ENCODE measurements around the gene CASKIN2. TPM values are rescaled to one million over a fixed set of nuclear protein-coding genes. Genes with fewer than 3 reads are reported as not detected.

Gene CASKIN2
- total RNA-seq, 1 donor from 2014 or later: 47.8 TPM

DNA sequence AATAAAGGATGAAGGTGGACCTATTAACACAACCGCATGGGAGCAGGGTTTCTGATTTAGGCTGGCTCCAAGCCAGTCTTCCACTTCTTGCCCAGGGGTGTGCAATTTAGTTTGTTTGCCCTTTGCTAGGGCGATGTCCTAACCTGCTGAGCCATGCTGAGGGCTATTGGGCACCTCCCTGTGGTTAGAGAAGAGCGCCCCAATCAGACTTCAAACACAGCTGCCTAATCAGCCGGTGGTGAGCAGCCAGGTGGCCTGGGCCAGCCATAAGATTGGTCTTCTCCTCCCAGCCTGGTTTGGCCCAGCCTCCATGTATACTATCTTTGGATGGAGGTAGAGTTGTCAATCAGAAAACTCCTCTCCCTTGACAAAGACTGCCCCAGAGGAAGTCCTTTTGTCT, 43.2 kb downstream of the CASKIN2 start:
- Mint-ChIP-seq H3K36me3 (ENCODE audit: low read depth, unreplicated experiment) (peaks cover 14% of the 10 kb centered on the region), H3K4me3 (ENCODE audit: unreplicated experiment) (peak overlapping the region; percentile 15), H3K9me3 (ENCODE audit: unreplicated experiment) (no peaks in the 10 kb centered on the region), H3K27ac (ENCODE audit: unreplicated experiment) (no peak overlapping the region), H3K27me3 (ENCODE audit: unreplicated experiment) (no peaks in the 10 kb centered on the region), H3K4me1 (ENCODE audit: unreplicated experiment) (peaks cover 23% of the 10 kb centered on the region)
- TF ChIP-seq, protein P1, sequence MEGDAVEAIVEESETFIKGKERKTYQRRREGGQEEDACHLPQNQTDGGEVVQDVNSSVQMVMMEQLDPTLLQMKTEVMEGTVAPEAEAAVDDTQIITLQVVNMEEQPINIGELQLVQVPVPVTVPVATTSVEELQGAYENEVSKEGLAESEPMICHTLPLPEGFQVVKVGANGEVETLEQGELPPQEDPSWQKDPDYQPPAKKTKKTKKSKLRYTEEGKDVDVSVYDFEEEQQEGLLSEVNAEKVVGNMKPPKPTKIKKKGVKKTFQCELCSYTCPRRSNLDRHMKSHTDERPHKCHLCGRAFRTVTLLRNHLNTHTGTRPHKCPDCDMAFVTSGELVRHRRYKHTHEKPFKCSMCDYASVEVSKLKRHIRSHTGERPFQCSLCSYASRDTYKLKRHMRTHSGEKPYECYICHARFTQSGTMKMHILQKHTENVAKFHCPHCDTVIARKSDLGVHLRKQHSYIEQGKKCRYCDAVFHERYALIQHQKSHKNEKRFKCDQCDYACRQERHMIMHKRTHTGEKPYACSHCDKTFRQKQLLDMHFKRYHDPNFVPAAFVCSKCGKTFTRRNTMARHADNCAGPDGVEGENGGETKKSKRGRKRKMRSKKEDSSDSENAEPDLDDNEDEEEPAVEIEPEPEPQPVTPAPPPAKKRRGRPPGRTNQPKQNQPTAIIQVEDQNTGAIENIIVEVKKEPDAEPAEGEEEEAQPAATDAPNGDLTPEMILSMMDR (IDR thresholded peaks at IDR 0.05; ENCODE audit: unreplicated experiment): no peak
- no peak for DNase-seq (ENCODE audit: low spot score)

DNA sequence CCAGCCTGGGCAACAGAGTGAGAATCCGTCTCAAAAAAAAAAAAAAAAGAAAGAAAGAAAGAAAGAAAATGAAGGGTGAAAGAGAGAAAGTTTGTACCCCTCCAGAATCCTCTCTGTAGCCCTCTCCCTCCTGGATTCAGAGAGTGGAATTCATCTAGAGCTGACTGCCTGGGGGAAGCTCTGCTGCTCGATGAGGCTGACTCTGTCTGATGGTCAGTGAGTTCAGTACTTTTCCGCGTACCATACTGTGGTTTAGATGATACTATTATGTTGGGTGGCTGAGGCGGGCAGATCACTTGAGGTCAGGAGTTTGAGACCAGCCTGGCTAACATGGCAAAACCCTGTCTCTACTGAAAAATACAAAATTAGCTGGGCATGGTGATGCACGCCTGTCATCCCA, 44.1 kb downstream of the CASKIN2 start:
- Mint-ChIP-seq H3K9me3 (ENCODE audit: unreplicated experiment) (no peaks in the 10 kb centered on the region), H3K27me3 (ENCODE audit: unreplicated experiment) (no peaks in the 10 kb centered on the region), H3K4me3 (ENCODE audit: unreplicated experiment) (no peak overlapping the region), H3K4me1 (ENCODE audit: unreplicated experiment) (peaks cover 14% of the 10 kb centered on the region), H3K27ac (ENCODE audit: unreplicated experiment) (no peak overlapping the region), H3K36me3 (ENCODE audit: low read depth, unreplicated experiment) (peaks cover 14% of the 10 kb centered on the region)
- TF ChIP-seq, protein P1 (IDR thresholded peaks at IDR 0.05; ENCODE audit: unreplicated experiment): no peak
- DNase-seq (ENCODE audit: low spot score): no peak

DNA sequence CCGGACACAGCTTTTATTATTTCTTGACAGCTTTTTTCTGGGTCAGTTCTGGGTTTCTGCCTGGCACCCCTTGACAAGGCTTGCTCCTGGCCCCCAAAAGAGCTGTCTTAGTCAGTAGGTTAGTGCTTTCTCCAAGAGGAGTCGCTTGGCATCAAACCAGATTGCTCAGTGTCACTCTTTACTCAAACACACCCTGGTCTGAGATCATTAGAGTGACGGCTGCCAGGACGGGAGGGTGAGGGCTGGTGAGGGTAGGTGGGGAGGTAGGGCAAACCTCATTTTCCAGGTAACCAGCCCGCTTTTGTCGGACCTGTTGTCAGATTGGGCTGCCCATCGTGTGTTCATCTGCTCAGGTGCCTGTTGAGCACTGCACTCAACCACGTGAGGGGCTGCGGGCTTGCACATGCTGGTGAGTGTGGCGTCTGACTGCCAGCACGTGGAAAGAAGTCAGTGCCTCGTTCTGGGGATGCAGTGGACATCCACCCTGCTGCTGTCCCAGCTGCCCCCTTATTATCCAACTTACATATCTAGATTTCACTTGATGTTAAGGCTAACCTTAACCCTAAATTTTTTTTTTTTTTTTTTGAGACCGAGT, 46.5 kb downstream of the CASKIN2 start:
- H3K27me3 Mint-ChIP-seq (ENCODE audit: unreplicated experiment): no peaks in the 10 kb centered on the region
- peaks cover 14% of the 10 kb centered on the region for H3K36me3 Mint-ChIP-seq (ENCODE audit: low read depth, unreplicated experiment)
- no peaks in the 10 kb centered on the region for H3K4me1 Mint-ChIP-seq (ENCODE audit: unreplicated experiment)
- TF ChIP-seq, protein P1 (IDR thresholded peaks at IDR 0.05; ENCODE audit: unreplicated experiment): no peak
- no peak for DNase-seq (ENCODE audit: low spot score)
- H3K9me3 Mint-ChIP-seq (ENCODE audit: unreplicated experiment): no peaks in the 10 kb centered on the region
- H3K27ac Mint-ChIP-seq (ENCODE audit: unreplicated experiment): no peak overlapping the region
- H3K4me3 Mint-ChIP-seq (ENCODE audit: unreplicated experiment): no peak overlapping the region

DNA sequence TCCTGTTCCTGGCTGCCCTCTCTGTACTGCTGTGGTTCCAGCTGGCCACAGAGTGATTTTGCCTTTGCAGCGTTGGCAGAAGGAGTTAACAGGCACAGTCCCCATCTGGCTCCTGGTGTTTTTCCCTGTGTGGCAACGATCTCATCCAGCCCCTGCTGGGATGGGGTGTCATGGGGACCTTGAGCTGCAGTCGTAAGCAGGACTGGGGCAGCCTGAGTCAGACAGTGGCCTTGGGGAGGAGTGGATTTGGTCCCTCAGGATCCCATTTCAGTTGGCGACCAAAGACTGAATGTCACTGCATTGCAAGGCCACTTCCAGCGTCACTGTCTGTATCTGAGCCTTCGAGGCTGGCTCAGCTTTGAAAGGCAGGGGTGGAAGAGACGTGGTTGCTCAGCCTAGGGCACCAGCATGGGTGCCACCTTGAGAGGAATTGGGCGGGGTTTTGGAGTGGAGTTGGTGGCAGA, 47.0 kb downstream of the CASKIN2 start:
- Mint-ChIP-seq H3K4me3 (ENCODE audit: unreplicated experiment) (no peak overlapping the region), H3K27me3 (ENCODE audit: unreplicated experiment) (no peaks in the 10 kb centered on the region), H3K27ac (ENCODE audit: unreplicated experiment) (no peak overlapping the region), H3K9me3 (ENCODE audit: unreplicated experiment) (no peaks in the 10 kb centered on the region), H3K4me1 (ENCODE audit: unreplicated experiment) (no peaks in the 10 kb centered on the region), H3K36me3 (ENCODE audit: low read depth, unreplicated experiment) (peaks cover 14% of the 10 kb centered on the region)
- TF ChIP-seq, protein P1 (IDR thresholded peaks at IDR 0.05; ENCODE audit: unreplicated experiment): no peak
- no peak for DNase-seq (ENCODE audit: low spot score)

DNA sequence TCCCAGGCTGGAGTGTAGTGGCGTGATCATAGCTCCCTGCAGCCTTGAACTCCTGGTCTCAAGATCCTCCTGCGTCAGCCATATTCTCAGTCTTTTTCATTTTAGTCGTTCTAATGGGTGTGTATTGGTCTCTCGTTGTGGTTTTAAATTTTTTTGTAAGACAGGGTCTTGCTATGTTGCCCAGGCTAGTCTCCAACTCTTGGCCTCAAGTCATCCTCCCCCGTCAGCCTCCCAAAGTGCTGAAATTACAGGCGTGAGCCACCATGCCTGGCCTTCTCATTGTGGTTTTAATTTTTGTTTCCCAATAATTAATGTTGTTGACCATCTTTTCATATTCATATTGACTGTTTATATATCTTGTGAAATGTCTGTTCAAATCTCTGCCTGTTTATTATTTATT, 50.3 kb downstream of the CASKIN2 start:
- no peaks in the 10 kb centered on the region for H3K9me3 Mint-ChIP-seq (ENCODE audit: unreplicated experiment)
- no peak overlapping the region for H3K4me3 Mint-ChIP-seq (ENCODE audit: unreplicated experiment)
- TF ChIP-seq, protein P1 (IDR thresholded peaks at IDR 0.05; ENCODE audit: unreplicated experiment): no peak
- H3K27me3 Mint-ChIP-seq (ENCODE audit: unreplicated experiment): no peaks in the 10 kb centered on the region
- H3K27ac Mint-ChIP-seq (ENCODE audit: unreplicated experiment): no peak overlapping the region
- no peaks in the 10 kb centered on the region for H3K36me3 Mint-ChIP-seq (ENCODE audit: low read depth, unreplicated experiment)
- no peaks in the 10 kb centered on the region for H3K4me1 Mint-ChIP-seq (ENCODE audit: unreplicated experiment)
- no peak for DNase-seq (ENCODE audit: low spot score)
